Epidermal melanocyte (primary cell): ENCODE data around the gene TARS3.
"Not testable (repeated sequence)": the region's sequence is repeated elsewhere in the genome, so short reads cannot be mapped to it uniquely, and the experiment has no call there.

Experiments
- DNase-seq: peaks from one replicate; pipeline ENCODE4 v3.0.0; 2011; ENCODE audit warnings: low spot score; ENCODE audit not compliant: insufficient read length

The TARS3 gene

GRCh38 chr15:101654624-101655337 is 69.5 kb downstream of the TARS3 start:
- not testable (repeated sequence) for DNase-seq

- DNase-seq: no peak
These were observed 70.1 kb downstream of the TARS3 start for GRCh38 chr15:101654171-101654570.

GRCh38 chr15:101652786-101653430 is 71.4 kb downstream of the TARS3 start:
- no peak for DNase-seq

- peak; percentile 90 for DNase-seq
These were observed 72.0 kb downstream of the TARS3 start, which contains the start of gene TM2D3 for GRCh38 chr15:101652098-101652785. Gene TM2D3 (minus strand): TSS chr15:101652381. CDS start chr15:101652361, 20 bp downstream.

- no peak for DNase-seq
These were observed 72.6 kb downstream of the TARS3 start for GRCh38 chr15:101651554-101652097.

GRCh38 chr15:101650145-101650544 is 74.1 kb downstream of the TARS3 start:
- no peak for DNase-seq

GRCh38 chr15:101648356-101648755 is 75.9 kb downstream of the TARS3 start:
- no peak for DNase-seq

- no peak for DNase-seq
These were observed 77.0 kb downstream of the TARS3 start for GRCh38 chr15:101647251-101647650.

GRCh38 chr15:101646672-101647071 is 77.6 kb downstream of the TARS3 start:
- no peak for DNase-seq

- no peak for DNase-seq
These were observed 81.9 kb downstream of the TARS3 start for GRCh38 chr15:101642361-101642760.

GRCh38 chr15:101641894-101642293 is 82.4 kb downstream of the TARS3 start:
- no peak for DNase-seq

GRCh38 chr15:101641129-101641764 is 83.0 kb downstream of the TARS3 start:
- peak; percentile 34 for DNase-seq

GRCh38 chr15:101639667-101640066 is 84.6 kb downstream of the TARS3 start:
- DNase-seq: no peak

GRCh38 chr15:101637919-101638318 is 86.4 kb downstream of the TARS3 start:
- DNase-seq: no peak

- DNase-seq: no peak
These were observed 86.8 kb downstream of the TARS3 start for GRCh38 chr15:101637516-101637915.

GRCh38 chr15:101637038-101637437 is 87.2 kb downstream of the TARS3 start:
- no peak for DNase-seq

GRCh38 chr15:101635944-101636727 is 88.1 kb downstream of the TARS3 start:
- DNase-seq: no peak

- no peak for DNase-seq
These were observed 90.9 kb downstream of the TARS3 start for GRCh38 chr15:101633356-101633755.

GRCh38 chr15:101626729-101627128 is 97.5 kb downstream of the TARS3 start:
- not testable (repeated sequence) for DNase-seq

GRCh38 chr15:101625980-101626379 is 98.3 kb downstream of the TARS3 start:
- DNase-seq: no peak

GRCh38 chr15:101625184-101625583 is 99.1 kb downstream of the TARS3 start:
- no peak for DNase-seq
